Tibial artery (tissue), 4 donors: ENCODE measurements around the gene CYP2B6.

Experiments
- DNase-seq, 2 donors: peaks; one replicate each; pipeline ENCODE4 v3.0.0-alpha.2; 2019
- H3K27ac ChIP-seq, 2 donors: fragments of 200-600 bp; sonication (generic) in 1 of 2; 1 replicate in 1 of 2; 2 replicates in 1 of 2; pipeline ENCODE4 v1.5.1; 2018 to 2019; ENCODE audit warnings: mild to moderate bottlenecking in 1 of 2
- H3K27me3 ChIP-seq, 2 donors: fragments of 200-600 bp; sonication (generic) in 1 of 2; one replicate each; pipeline versions ENCODE4 v1.5.1 to v1.6.0; 2016 to 2019
- H3K36me3 ChIP-seq, 3 donors: fragments of 200-600 bp; sonication (generic) in 2 of 3; one replicate each; pipeline ENCODE4 v1.5.1; 2016 to 2019; ENCODE audit warnings: mild to moderate bottlenecking in 2 of 3
- H3K4me1 ChIP-seq, 4 donors: fragments of 200-600 bp; sonication (generic) in 2 of 4; 1 replicate in 3 of 4; 2 replicates in 1 of 4; pipeline ENCODE4 v1.5.1; 2016 to 2019
- H3K4me3 ChIP-seq, 2 donors: fragments of 200-600 bp; sonication (generic) in 1 of 2; 1 replicate in 1 of 2; 2 replicates in 1 of 2; pipeline ENCODE4 v1.5.1; 2018 to 2019; ENCODE audit warnings: mild to moderate bottlenecking in 2 of 2
- H3K9me3 ChIP-seq, 3 donors: fragments of 200-600 bp; sonication (generic) in 1 of 3; one replicate each; pipeline ENCODE4 v1.5.1; 2016 to 2019
- CTCF ChIP-seq, 2 experiments: fragments of 200-600 bp in 1 of 2; fragments of 450-650 bp in 1 of 2; IDR thresholded peaks; one replicate each; pipeline ENCODE4 v1.5.1; 2017 to 2019; ENCODE audit warnings: antibody characterized with exemption in 2 of 2, mild to moderate bottlenecking in 1 of 2, moderate library complexity in 1 of 2
- intact Hi-C: fragments of 100-400 bp; cut with DNase I; formaldehyde crosslinking; loops from one replicate; pipeline ENCODE4 v1.15.0; 2023; ENCODE audit warnings: low total_unique reads

Gene CYP2B6

GRCh38 chr19:41019346-41019745 is 28.3 kb downstream of the CYP2B6 start:
- H3K4me3 ChIP-seq = no peak overlapping the region
- no peaks in the 10 kb centered on the region for H3K4me1 ChIP-seq
- peaks cover 0 to 17% of the 10 kb centered on the region in 2 donors for H3K27me3 ChIP-seq
- no peak for DNase-seq
- no peaks in the 10 kb centered on the region for H3K9me3 ChIP-seq
- H3K36me3 ChIP-seq = no peaks in the 10 kb centered on the region
- H3K27ac ChIP-seq = no peak overlapping the region
- intact Hi-C loops = no loop called here
- TF ChIP-seq CTCF (IDR thresholded peaks at IDR 0.05) = no peak

GRCh38 chr19:41023193-41023592 is 32.1 kb downstream of the CYP2B6 start:
- no peak overlapping the region for H3K27ac ChIP-seq
- no peaks in the 10 kb centered on the region for H3K4me1 ChIP-seq
- H3K9me3 ChIP-seq = no peaks in the 10 kb centered on the region
- H3K4me3 ChIP-seq = no peak overlapping the region
- intact Hi-C loops = no loop called here
- H3K36me3 ChIP-seq = no peaks in the 10 kb centered on the region
- peaks cover 0 to 32% of the 10 kb centered on the region in 2 donors for H3K27me3 ChIP-seq
- DNase-seq = no peak
- TF ChIP-seq CTCF (IDR thresholded peaks at IDR 0.05) = no peak

- H3K36me3 ChIP-seq = no peaks in the 10 kb centered on the region
- TF ChIP-seq CTCF (IDR thresholded peaks at IDR 0.05) = no peak
- no peak overlapping the region for H3K27ac ChIP-seq
- DNase-seq = no peak
- peaks cover 0 to 30% of the 10 kb centered on the region in 2 donors for H3K27me3 ChIP-seq
- no peak overlapping the region for H3K4me3 ChIP-seq
- H3K4me1 ChIP-seq = no peaks in the 10 kb centered on the region
- intact Hi-C loops = no loop called here
- H3K9me3 ChIP-seq = no peaks in the 10 kb centered on the region
These were observed 34.3 kb downstream of the CYP2B6 start for GRCh38 chr19:41025411-41025810.

GRCh38 chr19:41025871-41026270 is 34.8 kb downstream of the CYP2B6 start:
- Histone ChIP-seq H3K4me1 (no peaks in the 10 kb centered on the region), H3K9me3 (no peaks in the 10 kb centered on the region), H3K36me3 (no peaks in the 10 kb centered on the region), H3K4me3 (no peak overlapping the region), H3K27me3 (peaks cover 0 to 30% of the 10 kb centered on the region in 2 donors), H3K27ac (no peak overlapping the region)
- TF ChIP-seq CTCF (IDR thresholded peaks at IDR 0.05) = no peak
- DNase-seq = no peak
- intact Hi-C loops = no loop called here

- peaks cover 0 to 24% of the 10 kb centered on the region in 2 donors for H3K27me3 ChIP-seq
- no peaks in the 10 kb centered on the region for H3K36me3 ChIP-seq
- no peak overlapping the region for H3K27ac ChIP-seq
- no peak for DNase-seq
- no peaks in the 10 kb centered on the region for H3K9me3 ChIP-seq
- intact Hi-C loops = no loop called here
- H3K4me1 ChIP-seq = no peaks in the 10 kb centered on the region
- TF ChIP-seq CTCF (IDR thresholded peaks at IDR 0.05) = no peak
- no peak overlapping the region for H3K4me3 ChIP-seq
These were observed 36.3 kb downstream of the CYP2B6 start for GRCh38 chr19:41027273-41027967.
